Right lobe of liver (tissue), 6 donors: Measurements from ENCODE around the gene PTPN12. TPM values are rescaled to one million over a fixed set of nuclear protein-coding genes. Genes with fewer than 3 reads are reported as not detected.
A peak's percentile ranks its signal among the peaks of the same experiment; 100 is the strongest.
"Not testable (repeated sequence)": the region's sequence is repeated elsewhere in the genome, so short reads cannot be mapped to it uniquely, and the experiment has no call there.

Experiments
- ATAC-seq, 4 donors: fragments of 200-7000 bp; cut with Tn5 transposase; one replicate each; pipeline ENCODE4 v1.9.1; 2020; ENCODE audit warnings: mild to moderate bottlenecking in 4 of 4, moderate library complexity in 4 of 4
- DNase-seq, 3 donors: peaks; one replicate each; pipeline ENCODE4 v3.0.0-alpha.2; 2020
- H3K27ac ChIP-seq, 3 donors: fragments of 200-600 bp; one replicate each; pipeline ENCODE4 v1.8.0; 2022
- H3K27me3 ChIP-seq, 2 donors: fragments of 200-600 bp; one replicate each; pipeline ENCODE4 v1.8.0; 2022
- H3K36me3 ChIP-seq, 4 donors: fragments of 200-600 bp; sonication (generic) in 1 of 4; one replicate each; pipeline versions ENCODE4 v1.5.1 to v1.8.0; 2017 to 2022; ENCODE audit warnings: control low read depth in 1 of 4
- H3K4me1 ChIP-seq, 4 donors: fragments of 200-600 bp; sonication (generic) in 1 of 4; one replicate each; pipeline versions ENCODE4 v1.5.1 to v1.8.0; 2017 to 2022; ENCODE audit warnings: control low read depth in 1 of 4
- H3K4me3 ChIP-seq, 3 donors: fragments of 200-600 bp; one replicate each; pipeline ENCODE4 v1.8.0; 2022
- H3K9me3 ChIP-seq, 4 donors: fragments of 200-600 bp; sonication (generic) in 1 of 4; one replicate each; pipeline versions ENCODE4 v1.5.1 to v1.8.0; 2017 to 2022; ENCODE audit warnings: control low read depth in 1 of 4
- POLR2A ChIP-seq: fragments of 450-650 bp; IDR thresholded peaks from one replicate; pipeline ENCODE4 v1.6.1; 2017; ENCODE audit warnings: antibody characterized with exemption, mild to moderate bottlenecking
- WGBS: methylation state at CpG from one replicate; pipeline ENCODE4 v1.1.6; 2018; ENCODE audit warnings: low coverage, low lambda C conversion rate; ENCODE audit not compliant: insufficient coverage; ENCODE audit errors: missing lambda C conversion rate; 5-methylcytosine and 5-hydroxymethylcytosine counted together
- intact Hi-C, 2 donors: fragments of 100-400 bp; cut with DNase I; formaldehyde crosslinking; loops; one replicate each; pipeline versions ENCODE4 v1.11.2 to v1.14.1; 2022
- total RNA-seq, 6 experiments: library from RNA; depleted of rRNA in 2 of 6; stranded (reverse); fragments of >200 nt in 2 of 6; fragmentation: NEBNext Ultra II Directional in 3 of 6; extraction: Animal tissue kit (Norgen Biotek cat#: 25700) in 3 of 6; gene quantifications; one replicate each; pipeline versions ENCODE4 v1.1.0 to v1.2.4, GENCODE V29; 2016 to 2023
- TF ChIP-seq, protein P1 (sequence below), 4 donors: fragments of 200-600 bp in 3 of 4; fragments of 450-650 bp in 1 of 4; IDR thresholded peaks; one replicate each; pipeline versions ENCODE4 v1.5.1 to v1.8.0; 2016 to 2022; ENCODE audit warnings: antibody characterized with exemption in 4 of 4, mild to moderate bottlenecking in 2 of 4
- donor health status: DM: no; HTN: yes; CAD: no.
- donor health status: DM: no; HTN: no; CAD: no.
- donor health status: DM: no; HTN: no; CAD: no.
- donor health status: DM: no; HTN: yes; CAD: no.
- donor health status: DM: no; HTN: yes; CAD: no.

Gene PTPN12
- total RNA-seq, 6 experiments from 2014 or later = 14.8 to 44.0 (median 27.3) TPM

DNA sequence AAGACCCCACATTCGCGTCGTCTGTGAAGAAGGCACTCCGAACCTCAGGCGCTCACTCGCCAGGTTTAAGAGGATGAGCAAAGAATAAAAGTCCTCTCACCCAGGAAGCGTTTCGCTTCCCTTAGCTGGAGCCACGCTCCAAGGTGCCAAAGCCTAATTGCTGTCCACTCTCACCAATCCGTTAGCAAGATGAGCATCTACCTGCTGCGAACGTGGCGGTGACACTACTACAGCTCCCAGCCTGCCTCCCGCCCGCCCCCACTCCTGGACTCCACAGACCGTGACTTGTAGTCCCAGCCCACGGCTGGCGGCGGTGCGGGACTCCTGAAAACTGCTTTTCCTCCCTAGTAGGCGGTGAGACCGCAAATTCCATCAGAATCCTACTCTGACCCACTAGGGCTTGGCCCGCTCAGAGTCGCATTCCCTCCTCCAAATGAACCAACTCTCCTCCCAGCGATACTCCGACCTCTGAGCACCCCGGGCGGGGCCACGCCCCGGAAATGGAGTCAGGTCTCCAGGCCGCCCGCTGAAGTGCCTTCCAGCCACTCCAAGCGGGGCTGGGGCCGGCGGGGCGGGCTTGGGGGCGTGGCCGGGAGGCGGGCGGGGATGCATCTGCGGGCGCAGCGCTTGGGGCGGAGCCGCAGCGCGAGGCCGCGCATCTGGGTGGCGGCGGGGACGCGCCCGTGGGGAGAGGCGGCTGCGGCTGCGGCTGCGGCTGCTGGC, 521 bp upstream of the PTPN12 start:
- Histone ChIP-seq H3K27ac (peak overlapping the region; percentile 85 to 98 (median 87)), H3K4me3 (peak overlapping the region; percentile 75 to 96 (median 90)), H3K9me3 (no peaks in the 10 kb centered on the region), H3K4me1 (peaks cover 0 to 32% (median 2%) of the 10 kb centered on the region in 4 donors), H3K27me3 (no peaks in the 10 kb centered on the region), H3K36me3 (no peaks in the 10 kb centered on the region)
- ATAC-seq (peak; percentile 90 to 96 (median 92)), DNase-seq (peak; percentile 99 to 100 (median 99))
- WGBS = 2% methylated on average over 26 of the region's 58 CpGs
- intact Hi-C loops = no loop called here
- peak; percentile 97 for TF ChIP-seq POLR2A
- TF ChIP-seq, protein P1, sequence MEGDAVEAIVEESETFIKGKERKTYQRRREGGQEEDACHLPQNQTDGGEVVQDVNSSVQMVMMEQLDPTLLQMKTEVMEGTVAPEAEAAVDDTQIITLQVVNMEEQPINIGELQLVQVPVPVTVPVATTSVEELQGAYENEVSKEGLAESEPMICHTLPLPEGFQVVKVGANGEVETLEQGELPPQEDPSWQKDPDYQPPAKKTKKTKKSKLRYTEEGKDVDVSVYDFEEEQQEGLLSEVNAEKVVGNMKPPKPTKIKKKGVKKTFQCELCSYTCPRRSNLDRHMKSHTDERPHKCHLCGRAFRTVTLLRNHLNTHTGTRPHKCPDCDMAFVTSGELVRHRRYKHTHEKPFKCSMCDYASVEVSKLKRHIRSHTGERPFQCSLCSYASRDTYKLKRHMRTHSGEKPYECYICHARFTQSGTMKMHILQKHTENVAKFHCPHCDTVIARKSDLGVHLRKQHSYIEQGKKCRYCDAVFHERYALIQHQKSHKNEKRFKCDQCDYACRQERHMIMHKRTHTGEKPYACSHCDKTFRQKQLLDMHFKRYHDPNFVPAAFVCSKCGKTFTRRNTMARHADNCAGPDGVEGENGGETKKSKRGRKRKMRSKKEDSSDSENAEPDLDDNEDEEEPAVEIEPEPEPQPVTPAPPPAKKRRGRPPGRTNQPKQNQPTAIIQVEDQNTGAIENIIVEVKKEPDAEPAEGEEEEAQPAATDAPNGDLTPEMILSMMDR (IDR thresholded peaks at IDR 0.05) = no peak

DNA sequence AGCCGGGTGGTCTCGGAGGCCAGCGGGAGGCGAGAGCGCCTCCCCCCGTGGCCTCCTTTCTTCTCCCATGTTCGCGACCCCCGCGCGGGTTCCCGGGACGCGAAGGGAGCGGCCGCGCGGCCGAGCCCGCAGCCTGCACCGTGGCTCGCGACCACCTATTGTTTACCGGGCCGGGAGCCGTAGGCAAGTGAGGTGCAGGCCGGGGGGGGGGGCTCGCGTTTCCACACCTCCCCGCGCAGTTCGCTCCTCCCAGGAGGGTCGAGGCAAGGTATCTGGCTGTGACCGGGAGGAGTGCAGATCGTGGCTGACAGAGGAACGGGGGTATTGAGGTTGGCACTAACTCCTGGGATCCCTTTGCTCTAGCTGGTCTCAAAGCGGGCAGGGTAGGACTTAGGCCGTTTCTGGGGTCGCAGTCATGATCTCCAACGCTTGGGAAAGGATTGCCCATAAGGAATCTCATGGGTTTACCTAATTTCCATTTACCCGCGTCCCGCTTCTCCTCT, 734 bp downstream of the PTPN12 start:
- WGBS = 1% methylated on average over 11 of the region's 43 CpGs
- H3K36me3 ChIP-seq = no peaks in the 10 kb centered on the region
- intact Hi-C loops = no loop called here
- DNase-seq (peak in 2 of 3 donors; percentile 54 to 56), ATAC-seq (peak in 3 of 4 donors; percentile 3 to 16 (median 3))
- H3K4me1 ChIP-seq = peaks cover 0 to 35% (median 2%) of the 10 kb centered on the region in 4 donors
- H3K27ac ChIP-seq = peak overlapping the region; percentile 88 to 98 (median 90)
- no peaks in the 10 kb centered on the region for H3K9me3 ChIP-seq
- peak overlapping the region; percentile 75 to 96 (median 90) for H3K4me3 ChIP-seq
- TF ChIP-seq POLR2A = peak; percentile 24
- TF ChIP-seq, protein P1 (IDR thresholded peaks at IDR 0.05) = no peak
- H3K27me3 ChIP-seq = no peaks in the 10 kb centered on the region

DNA sequence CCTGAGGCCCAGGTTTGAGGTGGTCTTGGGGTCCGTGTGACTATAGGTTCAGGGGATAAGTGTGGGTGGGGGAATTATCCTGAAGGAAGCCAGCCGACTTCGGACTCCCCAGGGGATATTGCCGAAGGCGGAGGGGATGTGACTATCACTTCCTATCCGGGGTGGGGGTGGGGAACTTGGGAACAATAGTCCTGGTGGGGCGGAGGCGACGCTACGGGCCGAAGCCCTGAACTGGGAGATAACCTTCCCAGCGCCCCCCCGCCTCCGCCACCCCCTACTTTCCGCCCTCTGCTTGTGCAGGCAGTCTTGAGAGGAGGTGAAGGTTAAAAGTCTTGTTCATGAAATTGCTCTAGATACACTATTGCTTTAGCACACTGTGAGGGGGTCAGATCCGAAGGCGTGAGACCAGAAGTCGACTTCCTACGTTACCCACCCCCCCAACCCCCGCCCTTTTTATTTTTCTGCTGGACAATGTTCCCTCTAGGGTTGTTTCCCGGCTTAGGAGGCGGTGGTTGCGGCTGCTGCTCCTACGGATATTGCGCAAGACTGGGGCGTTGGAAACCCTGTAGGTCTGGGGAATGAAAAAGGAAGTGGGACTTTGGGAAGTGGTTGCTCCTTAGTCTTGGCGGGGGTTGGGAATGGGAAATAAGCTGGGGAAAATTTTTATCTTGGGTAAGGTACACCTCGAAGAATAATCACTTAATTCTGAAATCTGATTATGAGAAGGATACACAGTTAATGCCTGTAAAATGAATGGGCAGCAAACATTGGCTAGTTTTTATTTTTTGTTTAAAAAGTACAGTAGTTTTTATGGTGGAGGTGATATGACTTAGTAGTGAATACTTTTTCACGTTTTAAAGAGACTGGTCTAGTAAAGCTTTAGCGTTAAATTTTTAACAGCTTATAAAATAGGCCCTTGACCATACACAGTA, 1.5 kb downstream of the PTPN12 start:
- Histone ChIP-seq H3K4me1 (peaks cover 0 to 35% (median 2%) of the 10 kb centered on the region in 4 donors), H3K27ac (peak overlapping the region; percentile 88 to 98 (median 90)), H3K27me3 (no peaks in the 10 kb centered on the region), H3K4me3 (peak overlapping the region; percentile 75 to 96 (median 90)), H3K36me3 (no peaks in the 10 kb centered on the region), H3K9me3 (no peaks in the 10 kb centered on the region)
- intact Hi-C loops = no loop called here
- peak; percentile 84 to 86 (median 84) for DNase-seq
- peak; percentile 34 to 54 (median 48) for ATAC-seq
- TF ChIP-seq, protein P1 (IDR thresholded peaks at IDR 0.05) = no peak
- TF ChIP-seq POLR2A = no peak
- 2% methylated on average over 21 of the region's 30 CpGs for WGBS

DNA sequence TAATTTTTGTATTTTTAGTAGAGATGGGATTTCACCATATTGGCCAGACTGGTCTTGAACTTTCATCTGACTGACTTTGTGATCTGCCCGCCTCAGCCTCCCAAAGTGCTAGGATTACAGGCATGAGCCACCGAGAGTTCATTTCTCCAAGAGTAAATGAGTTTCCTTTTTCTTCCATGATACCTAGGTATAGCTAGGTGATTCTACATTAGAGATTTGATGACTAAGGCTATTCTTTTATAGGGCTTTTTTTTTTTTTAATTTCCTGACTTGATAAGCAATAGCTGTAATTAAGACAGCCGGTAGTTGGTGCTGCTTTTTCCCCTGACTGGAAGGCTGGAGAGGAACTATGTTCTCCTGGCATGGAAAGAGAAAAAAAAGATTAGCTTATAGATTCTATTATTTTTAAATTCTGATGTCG, 3.3 kb downstream of the PTPN12 start:
- no peaks in the 10 kb centered on the region for H3K27me3 ChIP-seq
- no peaks in the 10 kb centered on the region for H3K9me3 ChIP-seq
- intact Hi-C loops = no loop called here
- WGBS = 49% methylated on average over 4 of the region's 4 CpGs
- TF ChIP-seq, protein P1 (IDR thresholded peaks at IDR 0.05) = peak in 1 of 4 donors; percentile 6
- TF ChIP-seq POLR2A = no peak
- no peak overlapping the region for H3K4me3 ChIP-seq
- peaks cover 0 to 38% (median 2%) of the 10 kb centered on the region in 4 donors for H3K4me1 ChIP-seq
- H3K36me3 ChIP-seq = no peaks in the 10 kb centered on the region
- DNase-seq (no peak), ATAC-seq (no peak)
- no peak overlapping the region for H3K27ac ChIP-seq

DNA sequence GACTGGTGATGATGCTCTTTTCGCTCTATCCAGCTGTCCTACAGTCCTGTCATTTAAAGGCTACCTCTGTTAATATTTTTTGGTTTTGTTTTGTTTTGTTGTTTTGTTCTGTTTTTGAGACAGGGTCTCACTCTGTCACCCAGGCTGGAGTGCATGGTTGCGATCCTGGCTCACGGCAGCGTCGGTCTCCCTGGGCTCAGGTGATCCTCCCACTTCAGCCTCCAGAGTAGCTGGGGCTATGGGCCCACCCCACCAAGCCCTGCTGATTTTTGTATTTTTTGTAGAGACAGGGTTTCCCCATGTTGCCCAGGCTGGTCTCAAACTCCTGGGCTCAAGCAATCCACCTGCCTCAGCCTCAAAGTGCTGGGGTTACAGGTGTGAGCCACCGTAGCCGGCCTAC, 3.9 kb downstream of the PTPN12 start:
- H3K27ac ChIP-seq, DNase-seq, intact Hi-C loops, H3K27me3 ChIP-seq, ATAC-seq, H3K9me3 ChIP-seq, H3K36me3 ChIP-seq, H3K4me3 ChIP-seq: not testable (repeated sequence)
- H3K4me1 ChIP-seq = peaks cover 0 to 34% (median 2%) of the 10 kb centered on the region in 4 donors
- WGBS = 83% methylated on average over 5 of the region's 7 CpGs
